M059J (cell line): Measurements from ENCODE around the gene KNOP1. TPM values are rescaled to one million over a fixed set of nuclear protein-coding genes. Genes with fewer than 3 reads are reported as not detected.
"Not testable (repeated sequence)": the region's sequence is repeated elsewhere in the genome, so short reads cannot be mapped to it uniquely, and the experiment has no call there.

ENCODE experiments used
- DNase-seq: peaks from one replicate; pipeline ENCODE4 v3.0.0-alpha.2; 2012; ENCODE audit warnings: low read depth
- total RNA-seq: library from RNA; depleted of rRNA; stranded (reverse); fragments of >200 nt; shearing (Covaris generic); gene quantifications from 2 replicates; pipeline ENCODE4 v1.2.3, GENCODE V29; 2014

KNOP1 gene
- total RNA-seq, 1 experiment from 2014 or later, result 13.6 TPM

DNA sequence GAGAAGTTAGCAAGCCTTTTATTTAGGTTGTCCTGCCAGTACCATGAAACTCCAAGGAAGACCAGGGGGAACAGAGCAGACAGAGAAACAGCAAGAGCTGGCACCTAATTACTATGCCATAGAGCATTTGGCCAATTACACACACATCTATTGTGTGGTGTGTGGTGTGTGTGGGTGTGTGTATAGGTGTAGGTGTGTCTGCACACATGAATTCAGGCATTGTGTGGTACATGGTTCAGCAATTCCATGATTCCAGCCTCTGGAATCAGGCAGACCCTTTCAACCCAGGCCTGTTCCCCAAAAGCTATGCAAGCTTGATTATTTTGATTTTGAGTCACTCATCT, 25.8 kb upstream of the KNOP1 start:
- no peak for DNase-seq

DNA sequence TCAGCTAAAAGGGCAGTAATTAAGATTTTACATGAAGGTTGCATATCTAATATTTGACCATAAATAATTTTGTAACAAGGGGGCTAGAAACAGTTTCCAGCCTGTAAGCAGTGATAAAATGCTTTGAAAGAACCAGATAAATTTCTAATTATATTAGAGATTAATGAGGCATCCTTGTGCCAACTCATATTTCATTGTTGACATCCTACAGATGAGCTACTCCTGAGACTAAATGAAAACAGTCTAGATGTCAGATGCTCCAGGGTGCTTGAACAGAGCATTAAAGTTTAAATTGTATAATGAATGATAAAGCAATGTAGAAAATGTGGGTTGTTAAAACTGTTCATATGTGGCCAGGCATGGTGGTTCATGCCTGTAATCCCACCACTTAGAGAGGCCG, 23.3 kb upstream of the KNOP1 start:
- no peak for DNase-seq

GRCh38 chr16:19737306-19738038, 19.4 kb upstream of the KNOP1 start:
- no peak for DNase-seq

- DNase-seq, result no peak
These were observed 17.2 kb upstream of the KNOP1 start for GRCh38 chr16:19735074-19735867.

- DNase-seq, result no peak
These were observed 15.5 kb upstream of the KNOP1 start for GRCh38 chr16:19733551-19733950.

- no peak for DNase-seq
These were observed 10.6 kb upstream of the KNOP1 start for GRCh38 chr16:19728636-19728965.

DNA sequence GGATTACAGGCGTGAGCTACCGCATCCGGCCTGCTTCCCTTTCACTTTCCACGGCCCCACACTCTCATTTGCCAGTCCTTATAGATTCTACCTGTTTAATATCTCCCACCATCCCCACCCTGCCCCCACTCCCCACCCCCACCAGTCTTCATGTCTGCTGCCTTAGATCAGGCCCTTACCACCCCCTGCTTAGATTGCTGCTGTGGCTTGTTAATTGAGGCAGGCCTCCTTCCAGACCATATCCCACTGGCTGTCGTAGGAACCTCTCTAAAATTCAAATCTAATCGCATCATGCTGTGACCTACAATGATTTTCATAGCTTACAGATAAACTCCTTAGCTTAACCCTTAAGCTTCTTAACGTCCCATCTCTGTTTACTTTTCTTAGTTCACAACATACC, 5.0 kb upstream of the KNOP1 start:
- no peak for DNase-seq

DNA sequence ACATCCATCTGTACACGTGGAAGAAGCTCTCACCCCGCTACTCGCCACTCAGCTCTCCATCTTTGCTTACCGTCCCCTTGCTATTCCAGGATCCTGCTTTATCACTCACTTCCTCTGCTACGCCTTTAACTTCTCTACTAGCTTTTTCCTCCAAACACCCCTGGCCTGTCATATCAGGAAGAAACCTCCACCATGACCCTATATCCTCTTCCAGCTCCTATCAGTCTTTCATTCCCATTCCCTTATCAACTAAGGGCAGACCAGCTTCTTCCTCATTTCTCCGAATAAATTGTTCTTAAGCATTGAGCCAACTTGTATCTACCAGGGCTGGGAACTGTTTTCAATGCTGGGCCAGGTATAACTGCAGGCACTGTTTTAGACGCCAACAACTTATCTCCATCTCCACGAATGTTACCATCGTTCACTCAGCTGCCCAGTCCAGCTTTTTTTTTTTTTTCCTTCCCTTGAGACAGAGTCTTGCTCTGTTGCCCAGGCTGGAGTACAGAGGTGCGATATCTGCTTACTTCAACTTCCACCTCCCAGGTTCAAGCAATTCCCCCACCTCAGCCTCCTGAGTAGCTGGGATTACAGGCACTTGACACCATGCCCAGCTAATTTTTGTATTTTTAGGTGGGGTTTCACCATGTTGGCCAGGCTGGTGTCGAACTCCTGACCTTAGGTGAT, 4.4 kb upstream of the KNOP1 start:
- no peak for DNase-seq

GRCh38 chr16:19718624-19718965, 568 bp upstream of the KNOP1 start:
- DNase-seq, result peak; percentile 16

DNA sequence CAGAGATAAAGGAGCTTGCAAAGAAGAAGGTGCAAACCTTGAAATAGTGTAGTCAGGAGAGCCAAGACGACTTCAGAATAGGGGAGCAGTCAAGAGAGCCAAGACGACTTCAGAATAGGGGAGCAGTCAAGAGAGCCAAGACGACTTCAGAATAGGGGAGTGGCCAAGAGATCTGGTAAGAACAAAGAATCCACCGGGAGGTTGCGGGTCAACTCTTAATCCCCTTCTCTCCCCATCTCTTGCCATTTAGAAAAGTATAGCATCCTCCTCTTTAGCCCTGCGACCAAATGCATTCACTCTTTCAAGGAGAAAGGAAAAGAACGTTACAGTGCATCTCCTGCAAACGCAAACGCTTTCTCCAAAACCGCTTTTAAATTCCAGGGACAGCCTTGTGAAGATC, 713 bp downstream of the KNOP1 start:
- no peak for DNase-seq

GRCh38 chr16:19716728-19717127, 1.3 kb downstream of the KNOP1 start:
- not testable (repeated sequence) for DNase-seq

DNA sequence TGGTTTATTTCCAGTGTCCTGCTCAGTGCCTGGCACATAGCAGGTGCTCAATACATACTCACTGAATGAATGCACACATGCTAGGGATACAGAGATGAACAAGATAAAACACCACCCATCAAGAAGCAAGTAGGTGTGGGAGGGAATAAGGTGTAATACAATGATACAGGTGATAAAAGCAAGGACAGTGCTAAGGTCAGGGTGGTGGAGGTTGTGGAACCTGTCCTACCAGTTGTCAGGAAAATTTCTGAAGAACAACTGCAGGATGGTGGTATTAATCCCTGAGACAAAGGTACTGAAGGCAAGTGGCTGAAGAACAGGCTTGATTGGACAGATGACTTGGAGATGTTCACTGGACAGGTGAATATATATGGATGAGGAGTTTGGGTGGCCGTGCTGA, 1.8 kb downstream of the KNOP1 start:
- DNase-seq, result no peak

DNA sequence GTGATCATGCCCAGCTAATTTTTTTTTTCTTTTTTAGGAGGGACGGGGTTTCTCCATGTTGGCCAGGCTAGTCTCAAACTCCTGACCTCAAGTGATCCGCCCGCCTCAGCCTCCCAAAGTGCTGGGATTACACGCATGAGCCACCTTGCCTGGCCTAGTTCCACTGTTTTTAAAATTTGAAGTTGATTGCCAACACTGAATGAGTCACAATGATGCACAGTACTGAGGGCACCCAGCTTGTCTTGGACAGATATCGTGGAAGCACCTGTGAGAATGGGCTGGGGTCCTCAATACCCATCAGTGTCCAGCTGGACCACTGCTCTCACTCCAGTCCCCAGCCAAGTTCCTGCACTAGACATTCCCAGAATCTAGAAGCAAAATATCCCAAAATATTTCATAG, 2.5 kb downstream of the KNOP1 start:
- peak; percentile 39 for DNase-seq

- DNase-seq, result no peak
These were observed 4.3 kb downstream of the KNOP1 start for GRCh38 chr16:19713697-19714096.

- DNase-seq, result no peak
These were observed 5.5 kb downstream of the KNOP1 start for GRCh38 chr16:19712418-19713058.

DNA sequence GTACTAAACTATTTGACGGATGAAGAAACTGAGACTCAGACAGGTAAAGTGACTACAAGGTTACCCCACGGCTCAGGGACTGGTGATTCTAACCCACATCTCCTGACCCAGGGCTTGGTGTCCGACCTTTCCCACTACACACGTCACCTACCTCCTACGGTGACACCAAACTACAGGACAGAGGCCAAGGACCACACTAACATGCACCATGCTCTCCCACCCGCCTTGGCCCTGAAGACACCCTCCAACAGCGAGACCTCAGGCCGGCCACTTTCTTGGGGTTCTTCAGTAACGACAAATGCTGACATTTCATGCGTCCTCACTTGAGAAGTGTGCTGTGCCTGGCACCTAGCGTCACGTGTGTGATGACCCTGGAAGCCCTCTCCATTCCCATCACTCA, 6.4 kb downstream of the KNOP1 start:
- DNase-seq, result no peak

DNA sequence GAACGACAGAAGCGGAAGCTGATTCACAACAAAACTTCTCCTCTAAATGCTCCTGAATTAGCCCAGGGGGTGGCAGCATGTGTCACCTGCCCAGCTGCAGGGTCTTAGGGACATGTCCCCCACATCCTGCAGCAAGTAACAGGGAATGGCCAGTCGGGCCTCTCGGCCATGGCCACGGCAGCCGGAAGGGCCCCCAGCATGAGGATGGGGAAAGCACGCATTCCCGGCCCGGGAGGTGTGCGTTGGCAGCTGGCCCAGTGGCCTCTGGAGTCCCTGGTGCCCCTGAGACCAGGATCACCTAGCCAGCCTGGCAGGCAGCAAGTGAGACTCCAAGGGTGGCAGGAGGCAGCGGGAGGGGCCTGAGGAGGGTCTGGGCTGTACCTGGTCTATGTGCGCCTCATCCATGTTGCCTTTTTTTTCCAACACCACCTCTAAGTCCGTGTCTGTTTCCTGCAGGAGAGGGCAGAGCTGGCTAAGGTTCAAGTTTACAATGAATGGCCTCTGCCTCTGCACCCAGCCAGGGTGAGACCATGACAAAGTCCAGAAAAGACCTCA, 7.0 kb downstream of the KNOP1 start:
- DNase-seq, result no peak

DNA sequence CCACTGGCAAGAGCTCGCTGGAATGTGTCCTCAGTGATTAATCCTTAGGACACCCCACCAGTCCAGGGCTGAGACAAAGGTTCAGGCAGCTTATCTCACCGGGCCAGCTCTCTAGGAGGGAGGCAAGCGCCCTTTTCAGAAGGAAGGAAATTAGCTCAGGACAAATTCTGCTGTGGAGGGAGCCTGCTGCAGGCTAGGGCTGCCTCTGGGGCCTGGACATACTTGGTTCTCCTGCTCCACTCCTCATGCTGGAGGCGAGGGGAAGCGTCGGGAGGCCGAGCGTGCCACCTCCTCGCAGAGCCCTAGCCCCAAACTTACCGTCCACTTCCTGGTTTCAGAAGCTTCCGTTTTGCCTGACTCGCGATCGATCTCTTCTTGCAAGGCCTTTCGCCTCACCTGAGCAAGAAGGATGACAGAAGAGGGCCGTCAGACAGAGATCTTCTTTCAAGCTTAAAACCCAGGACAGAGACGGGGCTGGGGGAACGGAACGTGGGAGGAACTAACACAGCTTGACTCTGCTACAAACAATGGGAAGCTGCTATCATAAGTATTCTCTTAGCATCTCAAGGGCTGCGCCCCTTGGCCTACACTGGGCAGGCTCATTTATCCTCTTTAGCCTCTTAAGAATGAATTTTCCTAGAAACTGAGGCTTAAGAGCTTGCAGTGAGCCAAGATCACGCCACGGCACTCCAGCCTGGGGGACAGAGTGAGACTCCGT, 7.7 kb downstream of the KNOP1 start:
- DNase-seq, result no peak

DNA sequence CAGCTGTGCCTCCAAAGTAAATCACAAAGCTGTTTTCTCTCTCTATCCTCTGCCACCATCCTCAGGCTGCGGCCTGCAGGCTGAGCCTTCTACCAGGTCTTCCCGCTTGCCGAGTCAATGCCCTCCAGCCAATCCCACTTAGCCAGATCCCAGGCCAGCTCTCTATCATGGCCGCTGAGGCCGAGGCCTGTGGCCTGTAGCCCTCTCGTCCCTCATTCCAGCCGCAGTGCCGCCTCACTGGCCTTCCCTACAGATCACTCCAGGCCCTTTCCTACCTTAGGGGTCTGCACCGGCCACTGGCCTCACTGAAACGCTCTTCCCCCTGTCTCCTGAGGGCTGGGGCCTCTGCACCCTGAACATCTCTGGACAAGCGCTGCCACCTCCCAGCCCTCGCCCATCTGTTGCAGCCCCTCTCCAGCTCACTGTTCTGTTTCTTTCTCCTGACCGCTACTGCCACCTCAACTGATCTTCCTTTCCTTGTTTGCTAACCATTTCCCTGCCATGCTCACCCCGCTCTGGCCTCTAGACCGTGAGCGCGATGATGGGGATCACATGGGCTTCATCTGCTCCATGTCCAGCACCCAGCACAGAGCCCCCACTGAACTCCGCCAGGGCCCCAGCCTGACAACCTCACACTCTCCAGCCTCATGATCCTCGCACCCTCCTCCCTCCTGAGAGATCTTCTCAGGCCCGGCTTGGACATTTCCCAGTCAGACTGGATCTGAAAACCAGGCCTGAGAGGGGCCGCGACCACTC, 8.5 kb downstream of the KNOP1 start:
- DNase-seq, result no peak

DNA sequence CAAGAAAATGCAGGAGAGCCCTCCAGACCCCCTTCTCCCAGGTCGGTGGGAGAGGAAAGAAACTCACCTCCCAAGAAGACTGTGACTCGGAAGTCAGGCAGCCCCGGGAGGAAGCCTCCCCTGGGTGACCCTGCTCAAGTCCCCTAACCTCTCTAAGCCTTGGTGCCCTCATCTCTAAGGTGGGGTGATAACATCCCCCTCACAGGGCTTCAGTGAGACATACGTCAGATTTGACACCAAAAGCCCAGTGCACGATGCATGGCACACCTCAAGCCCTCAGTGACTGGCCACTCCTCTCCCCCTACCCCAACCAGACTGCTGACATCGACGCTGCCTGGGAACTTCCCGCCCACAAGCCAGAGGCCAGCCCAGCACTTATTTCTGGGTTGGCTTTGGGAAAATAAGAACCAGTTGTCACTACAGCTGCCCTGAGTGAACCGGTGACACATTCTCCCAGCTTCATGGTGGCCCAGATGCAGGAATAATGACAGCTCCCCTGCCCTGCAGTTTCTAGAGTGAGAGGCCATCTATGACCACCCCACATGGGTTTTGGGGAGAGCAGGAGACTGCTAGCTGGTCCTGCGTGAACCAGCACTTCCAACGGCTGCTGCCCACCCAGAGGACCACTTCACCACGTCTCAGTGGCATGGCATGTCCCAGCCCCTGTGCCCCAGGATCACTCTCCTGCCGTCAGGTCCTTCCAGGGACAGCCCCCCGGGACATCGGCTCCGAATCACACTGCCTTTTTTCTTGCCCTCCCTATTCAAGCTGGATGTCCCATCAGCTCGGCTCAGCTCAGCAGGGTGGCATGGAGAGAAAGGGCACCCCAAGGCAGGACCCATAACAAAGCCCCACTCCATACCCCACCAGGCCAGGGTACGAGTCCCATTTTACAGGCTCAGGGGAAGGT, 9.5 kb downstream of the KNOP1 start:
- no peak for DNase-seq
